Coronary artery (tissue), 2 donors: ENCODE measurements around the gene PDE8B.
"Not testable (repeated sequence)": the region's sequence is repeated elsewhere in the genome, so short reads cannot be mapped to it uniquely, and the experiment has no call there.

Experiments used
- DNase-seq: peaks from one replicate; pipeline ENCODE4 v3.0.0-alpha.2; 2017; ENCODE audit warnings: low spot score
- H3K27ac ChIP-seq, 2 donors: fragments of 200-600 bp; sonication (generic); one replicate each; pipeline ENCODE4 v1.5.1; 2016 to 2019
- H3K4me3 ChIP-seq: fragments of 200-600 bp; sonication (generic); 2 replicates; pipeline ENCODE4 v1.5.1; 2016; ENCODE audit warnings: mild to moderate bottlenecking, moderate library complexity
- TF ChIP-seq, protein P1 (sequence below): fragments of 200-600 bp; sonication (generic); IDR thresholded peaks from one replicate; pipeline ENCODE4 v1.5.1; 2019; ENCODE audit warnings: antibody characterized with exemption

Gene PDE8B

DNA sequence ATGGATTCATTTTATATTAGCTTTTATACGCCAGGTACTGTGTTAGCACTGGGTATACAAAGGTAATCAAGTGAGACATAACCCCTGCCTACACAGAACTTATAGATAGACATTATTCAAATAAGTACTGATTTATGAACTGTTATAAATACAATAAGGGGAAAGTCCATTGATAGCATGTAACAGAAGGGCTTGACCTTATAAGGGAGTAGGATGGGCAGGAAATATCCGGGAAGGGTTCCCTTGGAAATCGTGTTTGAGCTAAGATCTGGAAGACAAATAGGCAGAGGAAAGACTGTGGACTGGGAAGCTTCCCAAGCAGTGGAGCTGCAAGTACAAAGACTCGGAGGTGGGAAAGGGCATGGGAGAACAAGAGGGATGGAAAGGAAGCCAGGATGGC, 170.2 kb downstream of the PDE8B start:
- DNase-seq: no peak
- TF ChIP-seq, protein P1, sequence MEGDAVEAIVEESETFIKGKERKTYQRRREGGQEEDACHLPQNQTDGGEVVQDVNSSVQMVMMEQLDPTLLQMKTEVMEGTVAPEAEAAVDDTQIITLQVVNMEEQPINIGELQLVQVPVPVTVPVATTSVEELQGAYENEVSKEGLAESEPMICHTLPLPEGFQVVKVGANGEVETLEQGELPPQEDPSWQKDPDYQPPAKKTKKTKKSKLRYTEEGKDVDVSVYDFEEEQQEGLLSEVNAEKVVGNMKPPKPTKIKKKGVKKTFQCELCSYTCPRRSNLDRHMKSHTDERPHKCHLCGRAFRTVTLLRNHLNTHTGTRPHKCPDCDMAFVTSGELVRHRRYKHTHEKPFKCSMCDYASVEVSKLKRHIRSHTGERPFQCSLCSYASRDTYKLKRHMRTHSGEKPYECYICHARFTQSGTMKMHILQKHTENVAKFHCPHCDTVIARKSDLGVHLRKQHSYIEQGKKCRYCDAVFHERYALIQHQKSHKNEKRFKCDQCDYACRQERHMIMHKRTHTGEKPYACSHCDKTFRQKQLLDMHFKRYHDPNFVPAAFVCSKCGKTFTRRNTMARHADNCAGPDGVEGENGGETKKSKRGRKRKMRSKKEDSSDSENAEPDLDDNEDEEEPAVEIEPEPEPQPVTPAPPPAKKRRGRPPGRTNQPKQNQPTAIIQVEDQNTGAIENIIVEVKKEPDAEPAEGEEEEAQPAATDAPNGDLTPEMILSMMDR: no peak
- Histone ChIP-seq H3K27ac (no peak overlapping the region), H3K4me3 (no peak overlapping the region)

DNA sequence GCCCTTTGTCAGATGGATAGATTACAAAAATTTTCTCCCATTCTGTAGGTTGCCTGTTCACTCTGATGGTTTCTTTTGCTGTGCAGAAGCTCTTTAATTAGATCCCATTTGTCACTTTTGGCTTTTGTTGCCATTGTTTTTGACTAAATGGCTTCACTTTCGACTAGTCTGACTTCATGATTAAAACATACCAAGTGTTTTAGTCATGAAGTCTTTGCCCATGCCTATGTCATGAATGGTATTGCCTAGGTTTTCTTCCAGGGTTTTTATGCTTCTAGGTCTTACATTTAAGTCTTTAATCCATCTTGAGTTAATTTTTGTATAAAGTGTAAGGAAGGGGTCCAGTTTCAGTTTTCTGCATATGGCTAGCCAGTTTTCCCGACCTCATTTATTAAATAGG, 172.9 kb downstream of the PDE8B start:
- not testable (repeated sequence) for H3K27ac ChIP-seq, H3K4me3 ChIP-seq, DNase-seq

DNA sequence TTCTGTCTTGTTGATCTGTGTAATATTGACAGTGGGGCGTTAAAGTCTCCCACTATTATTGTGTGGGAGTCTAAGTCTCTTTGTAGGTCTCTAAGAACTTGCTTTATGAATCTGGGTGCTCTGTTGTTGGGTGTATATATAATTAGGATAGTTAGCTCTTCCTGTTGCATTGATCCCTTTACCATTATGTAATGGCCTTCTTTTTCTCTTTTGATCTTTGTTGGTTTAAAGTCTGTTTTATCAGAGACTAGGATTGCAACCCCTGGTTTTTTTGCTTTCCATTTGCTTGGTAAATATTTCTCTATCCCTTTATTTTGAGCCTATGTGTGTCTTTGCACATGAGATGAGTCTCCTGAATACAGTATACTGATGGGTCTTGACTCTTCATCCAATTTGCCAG, 175.9 kb downstream of the PDE8B start:
- H3K4me3 ChIP-seq, DNase-seq, H3K27ac ChIP-seq: not testable (repeated sequence)

DNA sequence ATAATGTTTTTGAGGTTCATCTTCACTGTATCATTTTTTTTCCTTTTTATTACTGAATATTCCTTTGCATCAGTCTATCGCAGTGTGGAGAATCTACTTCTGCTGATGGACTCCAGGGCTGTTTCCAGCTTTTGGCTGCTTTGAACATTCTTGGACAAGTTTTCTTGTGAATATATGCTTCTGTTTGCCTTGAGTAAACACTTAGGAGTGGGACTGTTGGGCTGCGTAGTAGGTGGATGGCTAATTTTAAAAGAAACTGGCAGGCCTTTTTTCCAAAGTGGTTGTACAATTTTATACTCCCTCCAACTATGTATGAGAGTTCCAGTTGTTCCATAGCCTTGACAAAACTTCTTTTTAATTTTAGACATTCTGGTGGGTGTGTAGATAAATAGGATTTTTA, 179.3 kb downstream of the PDE8B start:
- DNase-seq: no peak
- Histone ChIP-seq H3K4me3 (no peak overlapping the region), H3K27ac (peak overlapping the region in 1 of 2 donors; percentile 45)
- TF ChIP-seq, protein P1: no peak

DNA sequence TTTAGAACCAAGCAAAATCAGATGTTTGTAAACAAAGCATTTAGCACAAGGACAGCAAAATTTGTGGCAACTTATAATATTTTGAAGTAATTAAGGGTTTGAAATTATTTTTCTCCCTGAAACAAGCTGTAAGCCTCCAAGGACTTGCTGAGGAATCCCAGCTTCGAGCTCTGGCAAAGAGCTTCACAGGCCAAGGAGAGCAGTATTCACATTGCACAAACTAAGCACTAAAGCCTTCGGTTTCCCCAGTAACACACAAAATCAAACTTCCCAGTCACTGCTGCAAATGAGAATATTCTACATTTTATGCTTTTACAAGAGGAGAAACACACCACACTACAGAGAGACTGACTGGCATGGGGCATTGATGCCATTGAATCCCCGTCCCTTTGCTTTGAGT, 179.7 kb downstream of the PDE8B start:
- Histone ChIP-seq H3K4me3 (no peak overlapping the region), H3K27ac (peak overlapping the region in 1 of 2 donors; percentile 45)
- no peak for DNase-seq
- TF ChIP-seq, protein P1: no peak

DNA sequence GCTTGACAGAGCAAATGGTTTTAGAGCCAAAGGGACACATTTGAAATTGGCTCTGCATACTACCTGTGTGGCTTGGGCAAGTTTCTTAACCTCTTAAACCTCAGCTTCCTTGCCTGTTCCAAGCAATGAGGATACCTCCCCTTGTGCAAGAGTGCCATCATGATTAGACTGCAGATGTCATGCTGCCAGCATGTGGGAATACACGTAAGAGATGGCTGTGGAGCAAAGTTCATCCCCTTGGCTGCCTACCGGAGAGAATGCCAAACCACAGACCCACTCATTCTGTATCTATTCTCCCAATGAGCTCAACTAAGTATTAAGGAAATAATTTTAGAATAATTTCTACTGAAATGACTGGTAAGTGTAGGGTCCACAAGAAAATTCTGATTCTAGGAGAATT, 180.3 kb downstream of the PDE8B start:
- Histone ChIP-seq H3K4me3 (no peak overlapping the region), H3K27ac (peak overlapping the region in 1 of 2 donors; percentile 45)
- TF ChIP-seq, protein P1: no peak
- DNase-seq: no peak

DNA sequence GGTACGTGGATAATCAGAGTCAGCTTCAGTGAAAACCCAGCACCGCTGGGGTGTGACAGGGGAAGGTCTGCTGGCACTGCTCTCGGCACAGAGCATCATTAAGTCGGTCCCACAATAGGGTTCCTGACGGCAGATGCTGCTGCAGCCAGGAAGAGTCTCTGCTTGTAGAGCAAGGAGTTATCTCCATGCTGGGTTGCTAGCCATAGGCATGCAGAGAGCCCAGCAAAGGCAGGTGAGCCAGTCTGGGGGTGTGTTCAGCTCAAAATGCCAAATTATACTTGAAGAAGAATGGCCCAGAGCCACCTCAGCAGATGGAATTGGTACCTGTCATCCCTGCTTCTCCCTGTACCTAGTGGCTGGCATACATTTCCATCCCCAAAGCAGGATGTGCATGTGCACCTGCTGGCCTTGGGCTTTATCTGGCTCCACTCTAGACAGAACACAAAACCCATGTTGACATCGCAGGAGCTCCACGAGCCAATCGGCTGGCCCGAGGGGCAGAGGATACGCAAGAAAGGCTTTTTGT, 180.8 kb downstream of the PDE8B start:
- TF ChIP-seq, protein P1: no peak
- Histone ChIP-seq H3K4me3 (no peak overlapping the region), H3K27ac (no peak overlapping the region)
- DNase-seq: no peak

DNA sequence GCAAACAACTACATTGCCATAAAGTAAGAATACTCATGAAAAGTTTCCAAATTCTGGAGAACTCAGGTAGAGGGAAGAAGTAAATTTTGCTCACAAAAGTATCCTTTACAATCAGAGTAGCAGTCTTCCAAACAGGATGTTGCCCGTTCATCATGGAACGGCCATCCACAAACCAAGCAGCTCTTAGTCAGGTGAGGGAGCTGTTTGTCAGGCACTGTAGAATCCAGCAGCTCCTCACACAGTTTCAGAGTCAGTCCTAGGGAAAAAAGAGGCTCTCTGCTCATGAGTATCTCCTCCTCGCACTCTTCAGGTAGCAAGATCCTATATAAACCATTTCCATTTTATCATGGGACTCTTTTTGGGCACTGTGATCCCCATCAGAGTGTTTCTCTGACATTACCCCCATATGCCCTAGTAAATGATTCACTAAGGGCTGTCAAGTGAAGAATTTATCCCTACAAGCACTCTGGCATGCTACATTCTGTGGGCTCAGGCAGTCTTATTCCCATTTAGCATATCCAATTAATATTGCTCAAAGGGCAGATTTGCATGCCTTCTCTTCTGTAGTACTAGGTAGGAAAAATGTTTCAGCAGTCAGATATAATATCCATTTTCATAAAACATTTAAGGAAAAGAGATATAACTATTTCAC, 183.7 kb downstream of the PDE8B start:
- TF ChIP-seq, protein P1: no peak
- Histone ChIP-seq H3K4me3 (no peak overlapping the region), H3K27ac (no peak overlapping the region)
- DNase-seq: no peak
